HG02759 (cell line): ENCODE data around the gene KRT81.
A peak's percentile ranks its signal among the peaks of the same experiment; 100 is the strongest.
"Not testable (repeated sequence)": the region's sequence is repeated elsewhere in the genome, so short reads cannot be mapped to it uniquely, and the experiment has no call there.

ENCODE experiments used
- ATAC-seq: cut with Tn5 transposase; IDR thresholded peaks from one replicate; pipeline ENCODE4 v1.9.1; 2021; ENCODE audit warnings: mild to moderate bottlenecking, moderate library complexity; ENCODE audit not compliant: unreplicated experiment

Gene KRT81

DNA sequence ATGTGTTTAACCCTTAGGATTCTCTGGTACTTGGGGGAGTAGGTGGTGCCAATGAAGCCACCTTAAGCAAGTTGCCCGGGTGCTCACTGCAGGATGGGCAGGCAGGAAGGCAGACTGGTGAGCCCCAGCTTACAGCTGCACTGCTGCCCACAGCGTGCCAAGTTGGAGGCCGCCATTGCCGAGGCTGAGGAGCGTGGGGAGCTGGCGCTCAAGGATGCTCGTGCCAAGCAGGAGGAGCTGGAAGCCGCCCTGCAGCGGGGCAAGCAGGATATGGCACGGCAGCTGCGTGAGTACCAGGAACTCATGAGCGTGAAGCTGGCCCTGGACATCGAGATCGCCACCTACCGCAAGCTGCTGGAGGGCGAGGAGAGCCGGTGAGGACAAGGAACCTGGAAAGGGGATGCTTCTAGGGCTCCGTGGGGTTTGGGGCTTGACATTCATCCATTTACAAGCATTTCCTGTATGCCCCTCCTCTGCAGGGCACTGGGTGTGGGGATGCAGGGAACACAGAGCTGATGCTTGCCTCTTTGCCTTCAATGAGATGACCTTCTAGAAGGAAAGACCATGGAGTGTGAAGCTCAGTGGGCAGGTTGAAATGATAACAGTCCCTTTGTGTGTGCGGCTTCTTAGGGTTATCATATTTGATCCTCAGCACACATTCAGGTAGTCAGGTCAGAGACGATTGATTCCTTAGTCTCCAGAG lies 45.9 kb downstream of the KRT81 start:
- no peak for ATAC-seq

DNA sequence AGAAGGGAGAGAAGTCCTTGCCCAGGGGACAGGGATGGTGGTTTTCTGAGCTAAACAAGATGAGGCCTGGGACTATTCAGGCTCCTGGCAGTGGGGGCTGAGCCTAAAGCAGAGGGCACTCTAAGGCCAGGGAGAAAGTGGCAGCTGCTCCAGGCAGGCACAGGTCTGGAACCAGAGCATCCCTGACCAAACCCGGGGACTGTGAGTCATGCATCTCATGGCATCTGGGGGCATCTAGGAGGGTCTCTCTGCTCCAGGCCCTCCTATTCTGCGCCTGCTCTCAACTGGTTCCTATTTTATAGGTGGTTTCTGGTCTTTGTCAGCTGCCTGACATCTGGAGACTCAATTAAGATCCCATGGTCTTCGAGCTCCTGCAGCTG lies 46.7 kb downstream of the KRT81 start:
- ATAC-seq: no peak

DNA sequence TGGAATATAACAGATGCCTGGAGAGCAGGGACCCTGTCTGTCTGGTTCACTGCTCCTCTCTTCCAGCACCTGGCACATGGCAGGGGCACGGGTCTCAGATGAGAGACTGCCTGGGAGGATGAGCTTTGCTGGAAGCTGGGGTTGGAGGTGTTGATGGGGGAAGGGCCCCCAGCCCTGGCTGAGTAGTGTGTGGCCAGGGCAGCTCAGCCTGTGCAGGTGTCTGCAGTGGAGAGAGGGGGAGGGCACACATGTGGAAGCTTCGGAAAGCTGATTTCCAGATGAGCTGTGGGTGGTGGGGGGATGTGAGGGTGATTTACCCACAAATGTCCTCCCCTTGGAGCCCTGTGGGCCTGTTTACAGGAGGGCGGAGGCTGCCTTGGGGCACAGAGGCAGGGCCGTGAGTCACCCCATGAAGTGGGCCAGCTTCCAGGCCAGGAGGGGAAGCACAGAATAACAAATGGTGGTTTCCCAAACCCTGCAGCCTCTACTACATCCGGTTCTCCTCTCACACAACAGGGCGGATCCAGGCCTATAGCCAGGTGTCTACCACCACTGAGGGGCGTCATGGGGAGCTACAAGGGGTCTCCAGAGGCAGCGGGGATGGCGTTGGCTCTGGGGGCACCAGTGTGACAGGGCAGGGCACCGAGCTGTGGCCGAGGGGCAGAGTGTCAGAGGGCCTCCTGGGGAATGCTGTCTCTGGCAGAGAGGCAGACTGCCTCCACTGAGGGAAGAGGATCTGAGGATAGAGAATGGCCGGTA lies 47.3 kb downstream of the KRT81 start:
- ATAC-seq: peak; percentile 93

DNA sequence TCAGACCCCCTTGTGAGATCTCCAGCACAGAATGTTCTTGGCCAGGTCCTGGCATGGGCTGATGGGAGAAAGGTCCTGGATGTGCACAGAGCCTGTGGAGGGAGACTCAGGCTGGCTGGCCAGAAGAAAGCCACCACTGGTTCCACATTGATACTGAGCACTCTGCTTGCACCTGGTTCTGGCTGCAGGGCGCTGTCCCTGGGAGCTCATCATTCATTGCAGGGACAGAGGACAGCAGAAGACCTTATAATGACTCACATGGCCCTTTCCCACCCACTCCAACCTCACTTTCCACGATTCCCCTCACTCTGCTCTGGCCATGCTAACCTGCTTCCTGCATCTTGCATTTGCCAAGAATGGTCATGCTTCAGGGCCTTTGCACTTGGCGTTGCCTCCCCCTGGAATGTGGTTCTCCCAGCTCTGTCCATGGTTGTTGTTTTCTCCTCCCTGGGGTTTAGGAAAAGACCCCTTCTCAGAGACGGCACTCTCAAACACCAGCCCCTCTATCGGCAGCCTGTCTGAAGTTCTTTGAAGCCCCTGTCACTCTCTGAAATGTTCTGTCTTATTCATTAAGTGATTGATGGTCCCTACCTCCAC lies 48.0 kb downstream of the KRT81 start:
- no peak for ATAC-seq

DNA sequence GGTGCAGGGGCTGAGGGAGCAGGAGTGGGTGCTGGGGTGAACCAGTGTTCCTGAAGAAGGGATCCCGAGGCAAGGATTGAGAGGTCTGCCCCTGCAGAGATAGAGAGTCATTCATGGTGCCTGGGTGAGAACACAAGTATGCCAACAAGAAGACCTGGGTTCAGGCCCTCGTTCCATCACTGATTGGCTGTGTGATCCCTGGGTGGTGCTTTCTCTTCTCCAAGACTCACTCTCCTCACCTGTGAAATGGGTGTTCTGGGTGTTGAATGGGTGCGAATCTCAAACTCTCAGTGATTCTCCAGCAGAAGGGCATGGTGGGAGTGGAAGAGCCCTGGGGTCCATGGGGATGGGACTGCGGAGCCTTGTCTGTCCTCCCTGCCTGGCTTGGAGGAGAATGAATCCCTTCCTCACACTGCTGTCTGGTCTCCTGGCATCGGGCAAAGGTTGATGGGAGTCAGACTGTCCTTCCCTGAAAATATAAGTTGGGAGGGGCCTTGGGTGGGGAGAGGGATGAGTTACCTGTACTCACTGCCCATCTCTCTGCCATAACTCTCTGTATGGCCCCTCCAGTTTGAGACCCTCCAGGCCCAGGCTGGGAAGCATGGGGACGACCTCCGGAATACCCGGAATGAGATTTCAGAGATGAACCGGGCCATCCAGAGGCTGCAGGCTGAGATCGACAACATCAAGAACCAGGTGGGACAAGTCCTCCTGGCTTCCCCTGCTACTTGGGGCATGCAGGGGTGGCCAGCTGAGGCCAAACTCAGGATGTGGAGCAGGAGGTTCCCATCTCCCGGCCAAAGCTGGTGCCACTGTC lies 48.7 kb downstream of the KRT81 start:
- ATAC-seq: no peak

DNA sequence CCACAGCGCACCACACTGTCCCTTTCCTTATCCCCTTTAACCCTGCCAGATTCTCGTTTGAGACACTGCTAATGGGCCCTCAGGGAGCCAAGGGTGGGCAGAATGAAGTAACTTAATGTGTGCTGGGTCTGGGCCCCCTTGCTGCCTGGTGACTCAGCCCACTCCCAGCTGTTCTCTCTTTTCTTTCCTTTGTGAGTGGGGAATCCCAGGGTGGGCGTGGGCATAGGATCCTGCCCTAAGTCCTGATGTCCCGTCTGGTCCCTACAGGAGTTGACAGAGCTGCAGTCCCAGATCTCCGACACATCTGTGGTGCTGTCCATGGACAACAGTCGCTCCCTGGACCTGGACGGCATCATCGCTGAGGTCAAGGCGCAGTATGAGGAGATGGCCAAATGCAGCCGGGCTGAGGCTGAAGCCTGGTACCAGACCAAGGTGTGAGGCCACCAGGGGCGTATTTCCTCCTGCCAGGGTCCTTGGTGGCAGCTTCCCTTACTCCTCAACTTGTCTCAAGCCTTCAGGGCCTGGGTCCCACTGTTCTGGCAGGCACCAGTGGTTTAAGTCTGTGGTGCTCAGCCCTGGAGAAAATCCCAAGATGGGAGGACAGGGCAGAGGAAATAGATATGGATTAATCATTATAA lies 50.0 kb downstream of the KRT81 start:
- no peak for ATAC-seq

DNA sequence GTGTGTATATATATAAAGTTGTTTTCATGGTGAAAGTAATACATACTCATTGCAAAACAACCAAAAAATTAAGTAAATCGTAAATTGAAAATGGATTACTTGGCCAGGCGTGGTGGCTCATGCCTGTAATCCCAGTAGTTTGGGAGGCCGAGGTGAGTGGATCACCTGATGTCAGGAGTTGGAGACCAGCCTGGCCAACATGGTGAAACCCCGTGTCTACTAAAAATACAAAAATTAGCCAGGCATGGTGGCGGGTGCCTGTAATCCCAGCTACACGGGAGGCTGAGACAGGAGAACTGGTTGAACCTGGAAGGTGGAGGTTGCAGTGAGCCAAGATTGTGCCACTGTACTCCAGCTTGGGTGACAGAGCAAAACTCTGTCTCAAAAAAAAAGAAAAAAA lies 51.1 kb downstream of the KRT81 start:
- not testable (repeated sequence) for ATAC-seq

DNA sequence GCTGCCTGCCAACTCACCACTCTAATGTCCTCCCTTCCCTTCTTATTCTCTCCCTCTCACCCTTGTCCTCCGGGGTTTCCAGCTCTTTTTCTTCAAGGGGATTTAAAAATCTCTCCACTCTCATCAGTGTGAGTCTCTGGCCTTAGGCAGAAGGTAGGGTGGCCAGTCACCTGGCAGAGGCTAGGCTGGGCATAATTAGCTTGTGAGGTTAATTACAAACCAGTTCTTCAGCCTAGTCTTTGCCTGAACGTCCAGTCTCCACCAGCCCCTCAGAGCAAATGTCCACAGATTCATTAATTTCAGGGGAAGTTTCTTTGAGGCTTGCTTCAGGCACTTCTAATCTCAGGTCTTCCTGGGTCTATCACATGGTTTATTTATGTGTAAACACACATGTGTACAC lies 51.6 kb downstream of the KRT81 start:
- ATAC-seq: no peak

DNA sequence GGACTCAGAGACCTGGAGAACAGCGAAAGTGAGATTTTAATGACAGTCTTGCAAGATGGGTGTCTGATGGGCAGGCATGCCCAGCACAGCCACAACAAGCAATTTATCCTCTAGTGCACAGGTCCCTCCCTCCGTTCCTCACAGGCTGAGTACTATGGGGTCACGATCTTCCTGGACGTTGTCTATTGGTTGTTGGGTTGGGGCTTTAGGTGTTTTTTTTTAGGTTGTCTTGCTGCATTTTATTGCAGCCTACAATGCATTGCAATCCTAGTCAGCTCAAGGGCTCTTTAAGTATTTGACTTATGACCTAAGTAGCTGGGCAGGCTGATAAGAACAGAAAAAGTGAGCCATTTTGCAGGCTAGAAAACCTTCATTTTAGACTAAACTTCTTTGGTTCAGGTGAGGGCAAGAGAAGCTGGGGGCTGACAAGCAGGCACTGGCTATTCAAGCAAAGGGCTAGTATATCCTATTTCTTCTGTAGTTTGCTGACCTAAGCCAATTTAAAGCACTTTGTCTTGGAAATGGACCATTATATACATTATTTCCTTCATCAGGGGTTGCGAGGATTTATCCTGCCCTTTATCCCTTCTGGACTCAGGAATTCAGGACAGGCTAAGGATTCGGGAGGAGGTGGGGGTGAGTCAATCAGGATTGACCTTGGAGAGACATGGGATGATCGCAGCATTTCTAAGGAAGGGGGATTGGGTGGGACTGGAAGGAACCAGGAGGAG lies 52.3 kb downstream of the KRT81 start:
- ATAC-seq: no peak

DNA sequence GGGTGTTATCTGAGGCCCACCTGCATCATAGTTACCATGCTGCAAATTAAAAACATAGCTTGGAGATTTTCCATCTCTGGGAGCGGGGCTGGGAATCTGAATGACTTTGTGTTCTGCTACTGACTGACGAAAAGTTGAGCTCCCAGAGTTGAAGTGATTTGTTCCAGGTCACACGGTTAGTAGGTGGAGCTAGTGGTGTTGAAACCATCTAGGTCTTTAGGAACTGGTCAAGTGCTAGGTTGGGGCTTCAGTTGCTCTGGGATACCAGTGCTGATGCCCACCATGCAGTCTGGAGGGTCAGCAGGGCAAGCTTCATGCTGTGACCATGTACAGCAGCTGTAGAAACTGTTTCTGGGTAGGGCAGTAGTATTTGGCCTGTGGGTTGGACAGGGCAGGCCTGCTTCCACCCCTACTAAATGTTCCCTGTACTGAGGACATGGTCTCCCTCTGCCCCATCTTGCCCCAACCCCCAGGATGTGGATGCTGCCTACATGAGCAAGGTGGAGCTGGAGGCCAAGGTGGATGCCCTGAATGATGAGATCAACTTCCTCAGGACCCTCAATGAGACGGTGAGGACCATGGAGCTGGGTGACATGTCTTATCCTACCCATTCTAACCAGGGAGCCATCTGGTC lies 53.0 kb downstream of the KRT81 start:
- no peak for ATAC-seq

DNA sequence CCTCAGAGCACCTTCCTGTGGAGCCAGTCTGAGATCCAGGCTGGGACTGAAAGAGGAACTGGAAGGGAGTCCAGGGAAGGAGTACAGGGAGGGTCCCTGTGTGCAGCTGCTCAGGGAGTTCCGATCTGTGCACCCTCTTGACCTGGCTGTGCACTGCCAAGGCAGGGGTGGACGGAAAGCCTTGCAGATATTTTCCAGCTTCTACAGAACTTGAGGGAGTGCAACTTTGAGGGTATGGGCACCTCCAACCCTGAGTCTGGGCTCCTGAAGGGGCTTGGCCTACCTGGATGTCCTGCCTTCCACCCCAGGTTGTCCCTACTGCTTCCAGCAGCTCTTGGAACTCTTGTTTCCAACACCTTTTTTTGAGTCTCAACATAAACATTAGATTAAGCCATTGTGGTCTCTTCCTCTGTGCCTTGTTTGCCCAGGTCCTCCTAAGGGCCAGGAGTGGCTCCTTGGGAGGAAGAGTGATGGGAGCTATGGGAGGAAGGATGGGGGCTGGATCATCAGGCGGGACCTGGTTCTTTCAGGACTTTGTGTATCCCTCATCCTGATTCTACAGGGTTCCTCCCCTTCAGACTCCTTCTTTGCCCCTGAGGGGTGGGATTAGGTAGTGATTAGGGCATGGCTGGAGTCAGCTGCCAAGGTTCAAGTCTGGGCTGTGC lies 54.8 kb downstream of the KRT81 start:
- no peak for ATAC-seq
